ENCODE data around the gene UBE2D3.

Gene UBE2D3

DNA sequence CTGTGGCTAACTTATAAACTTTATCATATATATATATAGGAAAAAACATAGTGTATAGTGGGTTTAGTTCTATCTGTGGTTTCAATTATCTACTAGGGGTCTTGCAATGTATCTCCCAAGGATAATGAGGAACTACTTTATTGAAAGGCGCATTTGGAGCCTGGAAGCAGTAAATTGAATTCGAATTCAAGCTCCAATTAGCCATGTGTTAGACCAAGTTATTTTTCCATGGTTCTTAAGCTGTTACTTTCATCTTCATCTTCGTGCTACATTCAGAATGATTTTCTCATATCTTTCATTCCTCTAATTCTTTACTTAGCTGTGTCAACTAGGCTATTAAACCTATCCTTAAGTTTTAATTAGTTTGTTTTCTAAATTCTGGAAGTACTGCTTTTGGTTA is 39.4 kb downstream of the UBE2D3 start:
- DNase-seq, result no peak

DNA sequence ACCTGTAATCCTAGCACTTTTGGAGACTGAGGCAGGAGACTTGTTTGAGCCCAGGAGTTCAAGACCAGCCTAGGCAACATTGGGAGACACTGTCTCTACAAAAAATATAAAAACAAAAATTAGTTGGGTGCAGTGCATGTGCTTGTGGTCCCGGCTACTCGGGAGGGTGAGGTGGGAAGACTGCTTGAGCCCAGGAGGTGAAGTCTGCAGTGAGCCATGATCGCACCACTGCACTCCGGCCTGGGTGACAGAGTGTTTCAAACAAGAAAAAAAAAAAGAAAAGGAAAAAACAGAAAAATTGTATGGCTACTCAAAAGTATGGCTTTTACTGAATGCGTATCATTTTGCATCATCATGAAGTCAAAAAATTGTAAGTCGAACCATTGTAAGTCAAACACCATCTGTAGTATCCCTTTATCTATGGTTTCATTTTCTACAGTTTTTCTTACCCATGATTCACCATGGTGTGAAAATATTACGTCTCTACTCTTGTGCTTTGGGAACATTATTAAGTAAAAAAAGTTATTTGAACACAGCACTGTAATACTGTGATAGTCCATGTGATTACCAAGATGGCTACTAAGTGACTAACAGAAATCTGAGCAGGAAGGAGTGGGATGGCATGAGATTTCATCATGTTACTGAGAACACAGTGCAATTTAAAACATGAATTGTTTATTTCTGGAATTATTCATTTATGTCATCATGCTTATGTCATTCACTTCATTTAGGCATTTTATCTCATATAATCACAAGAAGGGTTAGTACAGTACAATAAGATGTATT is 40.1 kb downstream of the UBE2D3 start:
- no peak for DNase-seq

DNA sequence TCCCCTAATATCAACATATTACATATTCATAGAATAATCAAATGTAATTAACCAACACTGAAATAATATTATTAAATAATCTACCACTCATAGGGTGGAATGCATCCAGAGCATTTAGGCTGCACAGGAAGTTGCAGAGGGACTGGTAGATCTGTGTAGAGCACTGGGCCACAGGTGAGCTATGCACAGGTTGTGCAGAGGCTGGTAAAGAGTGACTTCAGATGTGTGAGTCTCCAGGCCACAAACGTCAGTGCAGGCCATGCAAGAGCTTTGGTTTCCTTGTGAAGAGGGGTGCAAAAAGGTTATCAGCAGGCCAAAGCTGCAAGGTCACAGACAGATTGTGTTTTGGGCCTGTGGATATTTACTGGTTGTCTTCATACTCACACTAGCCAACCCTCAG is 41.1 kb downstream of the UBE2D3 start:
- no peak for DNase-seq

DNA sequence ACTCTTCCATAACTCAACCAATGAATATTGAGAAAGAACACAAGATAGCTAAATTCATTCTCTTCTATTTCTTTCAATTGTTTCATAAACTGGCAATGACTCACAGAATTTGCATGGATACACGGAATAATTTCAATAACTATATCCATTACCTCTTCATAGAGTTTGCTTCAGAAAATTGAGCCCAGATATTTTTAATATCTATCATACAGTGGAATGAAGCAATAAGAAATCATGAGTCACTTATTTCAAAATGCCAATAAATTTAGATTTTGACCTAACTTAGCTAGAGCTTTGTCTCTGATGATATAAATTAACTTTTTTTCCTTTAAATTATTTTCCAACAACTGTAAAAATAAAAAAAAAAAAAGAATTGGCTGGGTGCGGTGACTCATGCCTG is 44.3 kb downstream of the UBE2D3 start:
- no peak for DNase-seq

DNA sequence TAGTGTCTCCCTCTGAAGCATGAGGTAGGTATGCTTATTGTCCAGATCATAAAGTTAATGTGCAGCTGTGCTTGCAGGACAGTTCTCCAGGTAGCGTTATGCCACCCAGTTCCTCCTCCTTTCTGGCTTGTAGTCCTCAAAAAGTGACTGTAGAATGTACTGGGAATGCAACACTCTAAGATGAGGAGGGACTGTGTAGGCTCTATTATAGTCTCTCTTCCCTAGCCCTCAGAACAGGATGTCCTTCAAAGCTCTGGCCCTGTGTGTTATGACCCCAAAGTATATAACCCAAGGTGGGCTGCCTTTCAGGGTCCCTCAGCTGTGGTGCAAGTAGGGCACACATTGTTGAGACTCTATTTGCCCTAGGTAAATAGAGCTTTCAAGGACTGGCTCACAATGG is 45.8 kb downstream of the UBE2D3 start:
- DNase-seq, result no peak

DNA sequence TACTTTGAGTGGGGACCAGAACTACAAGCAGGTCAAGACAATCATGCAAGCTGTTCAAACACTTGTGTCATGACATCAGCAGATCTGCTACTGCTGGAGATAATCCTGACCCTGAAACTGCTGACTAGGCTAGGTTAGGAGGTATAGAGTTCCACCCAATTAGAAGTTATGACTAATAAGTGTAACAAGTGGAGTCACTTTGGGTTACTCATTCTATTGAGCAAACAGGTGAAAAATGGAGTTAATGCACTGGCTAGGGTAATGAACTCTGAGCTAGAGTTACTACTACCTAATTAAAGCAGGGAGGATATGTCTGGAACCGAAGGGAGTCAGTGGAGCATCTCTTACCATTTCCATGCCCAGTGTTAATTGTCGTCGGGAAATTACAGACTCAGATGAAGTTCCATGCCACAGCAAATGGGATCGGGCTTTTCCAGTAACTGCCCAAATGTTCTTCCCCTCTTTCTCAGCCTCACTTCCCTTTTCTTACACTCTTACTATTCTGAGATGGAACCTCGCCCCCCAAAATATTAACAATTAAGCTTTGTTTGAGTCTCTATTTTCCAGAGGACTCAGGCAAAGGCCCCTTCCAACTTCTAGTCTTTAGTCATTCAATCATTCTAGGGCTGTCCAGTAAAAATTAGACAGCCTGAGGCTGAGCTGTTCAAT is 46.7 kb downstream of the UBE2D3 start:
- DNase-seq, result no peak

DNA sequence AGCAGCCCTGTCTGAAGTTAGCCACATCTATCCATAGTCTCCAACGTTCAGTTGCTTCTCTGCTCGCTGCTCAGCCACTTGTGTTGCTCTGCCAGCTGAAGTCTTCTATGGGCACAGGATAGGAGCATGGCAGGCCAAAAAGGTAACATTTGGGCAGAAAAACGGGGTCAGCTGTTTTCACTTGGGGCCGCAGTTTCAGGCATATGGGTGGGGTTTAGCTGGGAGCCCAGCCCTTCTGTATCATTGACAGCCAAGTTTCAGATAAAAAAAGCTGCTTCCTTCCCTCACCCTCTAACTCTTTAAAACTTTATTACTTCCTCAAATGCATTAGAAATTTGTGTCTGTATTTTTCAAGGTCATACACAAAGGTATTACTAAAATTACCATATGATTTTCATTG is 48.1 kb downstream of the UBE2D3 start:
- DNase-seq, result no peak

DNA sequence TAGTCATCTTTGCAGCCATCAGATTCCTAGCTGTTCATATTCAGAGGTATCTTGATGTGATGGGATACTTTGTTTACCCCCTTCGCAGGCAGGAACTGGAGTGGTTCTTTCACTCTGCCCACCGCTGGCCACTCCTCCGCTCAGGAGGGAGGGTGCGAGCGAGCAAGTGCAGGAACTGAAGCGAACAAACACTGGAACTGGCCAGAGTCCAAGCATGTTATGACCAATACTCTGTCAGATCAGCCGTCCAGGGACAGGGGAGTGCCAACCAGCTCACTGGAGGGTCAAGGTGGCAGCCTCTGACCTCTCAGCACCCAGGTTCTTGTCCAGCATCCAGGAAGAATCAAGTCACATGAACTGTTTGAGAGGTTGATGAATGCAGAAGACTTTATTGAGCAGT is 48.6 kb downstream of the UBE2D3 start:
- DNase-seq, result no peak

DNA sequence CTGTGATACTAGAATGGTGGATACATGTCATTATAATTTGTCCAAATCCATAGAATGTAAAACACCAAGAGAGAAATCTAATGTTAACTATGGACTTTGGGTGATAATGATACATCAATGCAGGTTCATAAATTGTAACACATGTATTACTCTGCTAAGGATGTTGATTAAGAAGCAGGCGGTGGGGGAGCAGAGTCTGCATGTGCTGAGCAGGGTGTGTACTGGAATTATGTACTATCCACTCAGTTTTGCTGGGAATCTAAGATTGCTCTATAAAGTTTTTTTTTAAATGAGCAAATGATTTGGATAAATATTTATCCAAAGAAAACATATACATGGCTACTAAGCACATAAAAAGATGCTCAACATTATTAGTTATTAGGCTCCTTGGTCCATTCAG is 51.5 kb downstream of the UBE2D3 start:
- no peak for DNase-seq

DNA sequence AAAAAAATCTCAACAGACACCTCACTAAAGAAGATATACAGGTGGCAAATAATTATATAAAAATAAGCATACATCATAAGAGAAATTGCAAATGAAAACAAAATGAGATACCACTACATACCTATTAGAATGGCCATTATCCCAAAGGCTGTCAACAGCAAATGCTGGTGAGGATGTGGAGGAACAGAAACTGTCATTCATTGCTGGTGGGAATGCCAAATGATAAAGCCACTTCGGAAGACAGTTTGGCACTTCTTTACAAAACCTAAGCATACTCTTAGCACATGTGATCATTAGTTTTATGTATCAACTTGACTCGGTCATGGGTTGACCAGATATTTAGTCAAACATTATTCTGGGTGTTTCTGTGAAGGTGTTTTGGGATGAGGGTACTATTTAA is 53.1 kb downstream of the UBE2D3 start:
- no peak for DNase-seq

DNA sequence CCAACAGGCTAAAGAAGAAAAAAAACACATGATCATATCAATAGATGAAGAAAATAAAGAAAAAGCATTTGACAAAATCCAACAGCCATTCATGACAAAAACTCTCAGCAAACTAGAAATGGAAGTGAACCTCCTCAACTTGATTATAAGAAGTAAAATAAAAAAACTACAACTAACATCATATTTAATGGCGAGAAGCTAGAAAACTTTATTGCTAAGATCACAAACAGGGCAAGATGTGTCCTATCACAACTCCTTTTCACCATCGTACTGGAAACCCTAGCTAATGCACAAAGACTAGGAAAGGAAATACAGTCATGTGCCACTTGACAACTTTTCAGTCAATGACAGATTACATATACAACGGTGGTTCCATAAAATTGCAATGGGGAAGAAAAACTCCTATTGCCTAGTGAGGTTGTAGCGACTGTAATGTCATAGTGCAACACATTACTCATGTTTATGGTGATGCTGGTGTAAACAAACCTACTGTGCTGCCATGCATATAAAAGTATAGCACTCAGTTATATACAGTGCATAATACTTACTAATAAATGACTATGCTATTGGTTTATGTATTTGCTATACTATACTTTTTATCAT is 54.5 kb downstream of the UBE2D3 start:
- no peak for DNase-seq

DNA sequence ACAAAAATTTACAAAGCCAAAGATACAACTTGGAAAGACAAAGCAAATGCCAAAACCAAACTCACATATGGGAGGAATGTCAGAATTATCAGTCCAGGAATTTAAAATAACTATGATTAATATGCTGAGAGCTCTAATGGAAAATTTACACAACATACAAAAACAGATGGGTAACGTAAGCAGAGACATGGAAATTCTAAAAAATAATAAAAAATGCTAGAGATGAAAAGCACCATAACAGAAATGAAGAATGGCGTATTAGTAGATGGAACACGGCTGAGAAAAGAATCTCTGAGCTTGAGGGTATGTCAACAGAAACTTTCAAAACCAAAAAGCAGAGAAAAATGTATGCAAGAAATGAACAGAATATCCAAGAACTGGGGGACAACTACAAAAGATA is 62.5 kb downstream of the UBE2D3 start:
- no peak for DNase-seq

DNA sequence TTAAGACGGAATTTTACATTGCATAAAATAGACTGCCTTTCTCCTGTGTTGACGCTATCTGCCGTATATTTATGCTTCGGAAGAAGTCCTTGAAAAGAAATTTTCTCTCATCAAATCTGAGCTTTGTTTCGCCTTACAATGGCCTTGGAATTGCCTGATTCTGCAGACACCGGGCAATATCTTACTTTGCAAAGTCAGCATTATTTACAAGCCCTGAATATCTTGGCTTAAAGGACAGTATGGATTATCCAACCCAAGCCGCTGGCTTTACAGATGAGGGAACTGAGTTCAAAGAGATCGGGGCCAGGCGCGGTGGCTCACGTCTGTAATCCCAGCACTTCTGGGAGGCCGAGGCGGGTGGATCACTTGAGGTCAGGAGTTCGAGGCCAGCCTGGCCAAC is 65.4 kb downstream of the UBE2D3 start:
- no peak for DNase-seq

DNA sequence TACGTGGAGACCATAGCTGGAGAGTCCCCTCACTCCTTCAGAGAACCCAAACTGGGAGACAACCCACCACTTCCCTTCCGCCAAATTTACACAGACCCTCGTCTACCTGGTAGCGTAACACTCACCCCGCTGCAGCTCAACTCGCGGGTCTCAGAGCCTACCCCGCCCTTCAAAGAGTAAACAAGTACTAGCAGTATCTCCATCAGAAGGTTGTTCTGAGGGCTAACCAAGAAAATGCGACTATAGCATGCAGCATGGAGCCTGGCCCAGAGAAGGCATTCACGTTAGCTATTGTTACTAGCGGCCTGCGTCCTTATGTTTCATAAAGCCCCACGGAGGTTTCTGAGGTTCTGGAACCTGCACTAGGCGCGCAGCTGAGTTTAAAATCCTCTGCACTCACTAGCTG is 66.1 kb downstream of the UBE2D3 start:
- DNase-seq, result no peak

DNA sequence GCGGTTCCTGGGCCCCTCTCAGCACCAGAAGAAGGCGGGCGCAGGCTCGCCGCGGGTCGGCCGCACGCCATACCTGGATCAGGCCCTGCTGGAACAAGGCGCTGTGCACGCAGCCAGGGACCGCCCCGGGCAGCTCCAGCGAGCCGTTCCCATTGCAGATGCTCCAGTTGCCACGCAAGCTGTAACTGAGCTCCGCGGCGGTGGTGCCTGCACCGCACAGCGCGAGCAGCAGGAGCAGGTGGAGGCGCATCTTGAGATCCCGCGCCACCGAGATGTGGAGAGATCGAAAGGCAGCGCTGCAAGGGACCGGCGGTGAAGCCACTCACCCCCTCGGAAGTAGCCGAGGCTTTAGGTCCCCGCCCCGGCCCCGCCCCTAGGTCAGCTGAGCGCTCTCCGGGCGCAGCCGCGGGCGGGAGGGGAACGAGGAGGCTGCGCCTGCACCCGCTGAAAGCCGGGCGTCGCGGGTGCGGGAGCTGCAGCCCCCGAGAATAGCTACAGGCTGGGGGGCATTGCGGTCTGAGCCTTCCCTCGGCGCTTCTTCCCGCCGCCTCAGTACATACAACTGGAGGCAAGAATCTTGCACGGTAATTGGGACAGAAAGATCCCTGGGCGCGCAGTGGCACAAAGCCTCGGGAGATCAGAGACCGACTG is 66.6 kb downstream of the UBE2D3 start, which contains the start of gene MANBA:
Gene MANBA (minus strand): TSS at position 324 of the 651 bp plus-strand sequence. CDS start 74 bp downstream, at position 250.
- DNase-seq, result peak; percentile 92

DNA sequence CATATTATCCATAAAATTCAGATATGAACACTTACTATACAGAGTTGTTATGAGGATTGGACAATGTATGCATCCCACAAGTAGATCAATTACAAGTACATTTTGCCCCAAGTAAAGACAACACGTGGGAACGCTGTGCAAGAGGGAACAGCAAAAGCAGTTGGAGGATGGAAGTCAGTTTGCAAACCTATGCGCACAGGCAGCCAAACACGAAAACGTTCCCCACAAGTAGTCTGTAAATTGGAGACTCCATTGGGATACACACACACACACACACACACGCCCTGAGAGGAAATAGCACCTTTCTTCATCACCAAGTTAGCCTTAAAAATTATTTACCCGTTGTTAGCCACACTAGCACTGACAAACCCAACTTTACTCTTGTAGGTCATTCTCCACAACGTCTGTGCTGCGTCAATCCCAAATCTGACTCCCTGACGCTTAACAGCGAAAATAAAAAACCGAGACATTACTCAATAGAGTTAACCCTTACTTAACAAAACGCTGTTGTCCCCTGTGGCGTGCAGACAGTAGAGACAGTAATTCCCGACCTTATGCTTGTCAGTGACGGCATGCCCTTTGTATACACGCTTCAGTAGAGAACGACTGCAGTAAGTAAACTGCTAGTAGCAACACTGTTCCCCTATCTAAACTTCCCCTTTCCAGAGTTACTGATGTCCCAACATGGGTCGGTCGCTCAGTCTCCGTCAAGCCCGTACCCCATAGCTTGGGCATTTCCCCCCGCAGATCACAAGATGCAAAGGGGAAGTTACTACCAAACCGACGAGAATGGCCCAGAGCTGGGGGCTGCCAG is 67.3 kb downstream of the UBE2D3 start:
- peak; percentile 35 for DNase-seq

DNA sequence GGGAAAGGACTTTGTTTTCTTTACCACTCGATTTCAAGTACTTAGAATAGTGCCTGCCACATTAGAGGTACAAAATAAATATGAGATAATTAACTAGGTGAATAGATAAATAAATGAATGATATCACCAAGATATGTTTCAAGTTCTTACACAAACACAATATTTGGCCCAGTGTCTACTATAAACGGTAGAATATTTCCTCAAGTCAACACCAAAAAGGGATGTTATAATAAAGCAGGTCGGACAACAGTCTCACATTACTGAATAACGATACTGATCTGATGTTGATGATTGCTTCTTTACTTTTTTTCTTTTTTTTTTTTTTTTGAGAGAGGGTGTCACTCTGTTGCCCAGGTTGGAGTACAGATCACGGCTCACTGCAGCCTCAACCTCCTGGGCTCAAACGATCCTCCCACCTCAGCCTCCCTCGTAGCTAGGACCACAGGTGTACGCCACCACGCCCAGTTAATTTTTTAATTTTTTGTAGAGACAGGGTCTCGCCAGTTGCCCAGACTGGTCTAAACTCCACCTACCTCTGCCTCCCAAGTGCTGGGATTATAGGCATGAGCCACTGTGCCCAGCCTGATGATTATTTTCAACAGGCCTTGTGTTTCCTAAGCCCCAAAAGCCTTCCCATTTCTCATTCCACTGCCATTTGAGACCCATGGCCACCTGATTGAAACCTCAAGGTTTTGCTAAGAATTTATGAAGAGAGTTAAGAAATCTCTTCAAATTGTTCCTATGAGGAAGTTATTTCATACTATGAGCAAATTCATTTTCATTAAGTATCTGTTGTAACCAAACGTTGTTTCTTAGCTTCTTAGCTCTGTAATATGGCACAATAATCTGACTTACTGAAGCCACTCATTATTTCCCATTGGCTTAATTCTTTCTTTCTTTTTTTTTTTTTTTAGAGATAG is 68.8 kb downstream of the UBE2D3 start:
- no peak for DNase-seq

DNA sequence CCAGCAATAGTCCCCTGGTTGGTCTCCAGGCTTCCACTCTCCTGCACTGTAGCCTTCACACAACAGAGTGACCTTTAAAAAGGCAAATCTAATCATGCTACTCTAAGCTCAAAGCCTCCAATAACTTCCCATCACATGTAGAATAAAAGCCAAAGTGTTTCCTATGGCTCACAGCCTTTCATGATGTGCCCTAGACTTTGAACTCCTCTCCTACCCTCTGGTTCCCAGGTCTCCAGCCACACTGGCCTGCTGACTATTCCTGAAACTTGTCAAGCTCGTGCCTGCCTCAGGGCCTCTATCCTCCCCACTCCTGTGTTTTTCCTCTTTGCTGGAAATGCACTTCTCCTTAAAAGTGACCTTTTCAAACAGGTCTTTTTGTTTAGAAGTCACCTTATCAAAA is 69.7 kb downstream of the UBE2D3 start:
- no peak for DNase-seq

DNA sequence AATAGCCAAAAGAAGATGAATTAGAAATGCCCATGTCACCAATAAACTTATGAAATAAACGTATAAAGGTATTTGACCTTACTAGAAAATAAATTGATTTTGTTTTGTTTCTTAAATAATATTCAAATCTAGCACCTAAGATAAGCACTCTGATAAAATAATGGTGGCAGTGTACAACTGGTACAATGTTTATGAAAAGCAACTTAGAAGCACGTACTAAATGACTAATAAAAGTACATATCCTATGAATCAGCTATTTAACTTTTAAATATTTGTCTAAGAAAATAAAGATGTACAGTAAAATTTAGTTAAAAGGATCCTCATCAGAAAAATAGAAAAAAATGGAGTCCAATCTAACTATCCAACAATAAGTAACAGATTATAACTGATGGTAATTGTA is 73.3 kb downstream of the UBE2D3 start:
- DNase-seq, result no peak

DNA sequence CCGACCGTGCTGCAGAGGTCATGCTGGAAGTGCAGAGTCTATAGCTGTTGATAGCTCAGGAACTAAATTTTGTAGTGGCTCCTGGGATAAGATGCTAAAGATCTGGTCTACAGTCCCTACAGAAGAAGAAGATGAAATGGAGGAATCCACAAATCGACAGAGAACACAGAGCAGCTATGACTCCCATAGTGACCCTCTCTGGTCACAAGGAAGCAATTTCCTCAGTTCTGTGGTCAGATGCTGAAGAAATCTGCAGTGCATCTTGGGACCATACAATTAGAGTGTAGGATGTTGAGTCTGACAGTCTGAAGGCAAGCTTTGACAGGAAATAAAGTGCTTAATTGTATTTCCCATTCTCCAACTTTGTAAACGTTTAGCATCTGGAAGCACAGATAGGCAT is 75.4 kb downstream of the UBE2D3 start:
- no peak for DNase-seq

Measured in stimulated activated CD4-positive, alpha-beta T cell treated with anti-CD3 and anti-CD28 coated beads, Interleukin-15, amount 100 ng/mL, for 24 hours (primary cell).